OCI-LY7 (cell line): ENCODE data around the gene DNAI2. TPM values are rescaled to one million over a fixed set of nuclear protein-coding genes. Genes with fewer than 3 reads are reported as not detected.

ENCODE experiments used
- BruUV-seq: library from RNA; stranded (reverse); fragments of 400-500 nt; replicated peaks from 2 replicates; lab custom pipeline; 2021; lab: Mats Ljungman, UMichigan
- CTCF ChIA-PET: fragments of 300-600 bp; sonication (Branson Sonifier 250); formaldehyde crosslinking; loops from one replicate; lab custom pipeline; 2022; ENCODE audit warnings: antibody characterized with exemption; ENCODE audit not compliant: unreplicated experiment; lab: Charles Lee
- POLR2A ChIA-PET: fragments of 300-600 bp; sonication (Branson Sonifier 250); formaldehyde crosslinking; loops from one replicate; lab custom pipeline; 2022; ENCODE audit warnings: antibody characterized with exemption; lab: Charles Lee
- DNase-seq: peaks from one replicate; pipeline ENCODE4 v3.0.0-alpha.2; 2015; ENCODE audit warnings: low spot score
- H2AFZ ChIP-seq: fragments of 200-600 bp; sonication (generic), shearing (Covaris generic); 2 replicates; pipeline ENCODE4 v1.6.1; 2014; ENCODE audit warnings: mild to moderate bottlenecking, antibody characterized with exemption, low read length, moderate library complexity
- H3K27ac ChIP-seq: fragments of 200-600 bp; sonication (generic); 2 replicates; pipeline ENCODE4 v1.5.1; 2014; ENCODE audit warnings: mixed run types, low read depth, mild to moderate bottlenecking, moderate library complexity, low read length, inconsistent platforms; ENCODE audit not compliant: poor library complexity, severe bottlenecking
- H3K36me3 ChIP-seq: fragments of 200-600 bp; sonication (generic); 2 replicates; pipeline ENCODE4 v1.6.1; 2014; ENCODE audit warnings: mild to moderate bottlenecking, antibody characterized with exemption, low read length, moderate library complexity, mixed read lengths; ENCODE audit not compliant: insufficient read depth
- H3K4me1 ChIP-seq: fragments of 200-600 bp; sonication (generic); 2 replicates; pipeline ENCODE4 v1.5.1; 2014; ENCODE audit warnings: mild to moderate bottlenecking, low read length; ENCODE audit not compliant: insufficient read depth, poor library complexity, severe bottlenecking
- H3K4me2 ChIP-seq: fragments of 200-600 bp; sonication (generic); 2 replicates; pipeline ENCODE4 v1.6.1; 2014; ENCODE audit warnings: mild to moderate bottlenecking, low read length
- H3K4me3 ChIP-seq: fragments of 200-600 bp; sonication (generic); 2 replicates; pipeline ENCODE4 v1.5.1; 2014; ENCODE audit warnings: mild to moderate bottlenecking, low read depth, low read length; ENCODE audit not compliant: poor library complexity, severe bottlenecking
- H3K79me2 ChIP-seq: fragments of 200-600 bp; sonication (generic); 2 replicates; pipeline ENCODE4 v1.6.1; 2016; ENCODE audit warnings: low read depth, mild to moderate bottlenecking, low read length, moderate library complexity, mixed read lengths; ENCODE audit not compliant: insufficient read depth
- H3K9me2 ChIP-seq: fragments of 200-600 bp; sonication (generic); 2 replicates; pipeline ENCODE4 v1.6.1; 2016; ENCODE audit warnings: mild to moderate bottlenecking, low read length, mixed read lengths; ENCODE audit not compliant: insufficient read depth
- H3K9me3 ChIP-seq: fragments of 200-600 bp; sonication (generic); 2 replicates; pipeline ENCODE4 v1.6.1; 2014; ENCODE audit warnings: mild to moderate bottlenecking, mixed run types, low read length, mixed read lengths
- H4K20me1 ChIP-seq: fragments of 200-600 bp; sonication (generic); 2 replicates; pipeline ENCODE4 v1.6.1; 2014; ENCODE audit warnings: mild to moderate bottlenecking, antibody characterized with exemption, low read length, moderate library complexity, mixed read lengths; ENCODE audit not compliant: insufficient read depth
- CTCF ChIP-seq: fragments of 200-600 bp; sonication (generic); conservative IDR thresholded peaks from 2 replicates; pipeline ENCODE4 v1.5.1; 2014; ENCODE audit warnings: mild to moderate bottlenecking, antibody characterized with exemption, low read length, moderate library complexity, mixed read lengths
- EZH2phosphoT487 ChIP-seq: fragments of 200-600 bp; sonication (generic); IDR thresholded peaks from 2 replicates; pipeline ENCODE4 v1.6.1; 2018; ENCODE audit warnings: low read depth, borderline replicate concordance, mild to moderate bottlenecking, mixed run types, antibody characterized with exemption, low read length, moderate library complexity, mixed read lengths
- intact Hi-C: fragments of 100-400 bp; cut with micrococcal nuclease; formaldehyde crosslinking; loops from one replicate; pipeline ENCODE4 v1.10.0; 2022; ENCODE audit not compliant: unreplicated experiment
- total RNA-seq, 2 experiments: library from RNA; depleted of rRNA in 1 of 2; stranded (reverse); fragments of >200 nt in 1 of 2; shearing (Covaris generic) in 1 of 2; gene quantifications; 2 replicates each; pipeline ENCODE4 v1.2.3, GENCODE V29; 2014 to 2022

DNAI2 gene
- total RNA-seq, 2 experiments from 2014 or later = not detected

- no peaks in the 10 kb centered on the region for H4K20me1 ChIP-seq
- TF ChIP-seq CTCF = no peak
- H3K4me3 ChIP-seq = no peak within 1 kb of the TSS
- H3K4me1 ChIP-seq = no peaks in the 10 kb centered on the region
- H3K79me2 ChIP-seq = no peaks in the 10 kb centered on the region
- H3K27ac ChIP-seq = no peak within 1 kb of the TSS
- H3K9me2 ChIP-seq = no peaks in the 10 kb centered on the region
- BruUV-seq = no TSS peak
- H3K4me2 ChIP-seq = no peak within 1 kb of the TSS
- DNase-seq = no peak
- no peak within 1 kb of the TSS for H2AFZ ChIP-seq
- ChIA-PET CTCF (no interaction called here), POLR2A (no interaction called here)
- no peaks in the 10 kb centered on the region for H3K36me3 ChIP-seq
- no peaks in the 10 kb centered on the region for H3K9me3 ChIP-seq
- intact Hi-C loops = no loop called here
These were observed 51.8 kb downstream of the DNAI2 start, which contains the start of gene KIF19 for GRCh38 chr17:74325743-74326379. KIF19 (plus strand) TSS chr17:74326226; CDS start chr17:74326350, 124 bp downstream.

- no peak overlapping the region for H3K4me2 ChIP-seq
- no peaks in the 10 kb centered on the region for H3K9me2 ChIP-seq
- intact Hi-C loops = no loop called here
- no peak overlapping the region for H3K27ac ChIP-seq
- BruUV-seq = no TSS peak
- no peak overlapping the region for H3K4me3 ChIP-seq
- H3K9me3 ChIP-seq = no peaks in the 10 kb centered on the region
- ChIA-PET CTCF (no interaction called here), POLR2A (no interaction called here)
- H3K36me3 ChIP-seq = no peaks in the 10 kb centered on the region
- no peak for DNase-seq
- no peak overlapping the region for H2AFZ ChIP-seq
- H4K20me1 ChIP-seq = no peaks in the 10 kb centered on the region
- no peaks in the 10 kb centered on the region for H3K4me1 ChIP-seq
- TF ChIP-seq CTCF = no peak
- no peak for TF ChIP-seq EZH2phosphoT487
- no peaks in the 10 kb centered on the region for H3K79me2 ChIP-seq
These were observed 52.5 kb downstream of the DNAI2 start for GRCh38 chr17:74326506-74326905.

GRCh38 chr17:74328487-74328886 lies 54.5 kb downstream of the DNAI2 start:
- no peaks in the 10 kb centered on the region for H4K20me1 ChIP-seq
- no peak for DNase-seq
- no peak overlapping the region for H3K4me3 ChIP-seq
- POLR2A ChIA-PET = no interaction called here
- H3K4me2 ChIP-seq = no peak overlapping the region
- no TSS peak for BruUV-seq
- H3K27ac ChIP-seq = no peak overlapping the region
- no peaks in the 10 kb centered on the region for H3K36me3 ChIP-seq
- H3K9me3 ChIP-seq = no peaks in the 10 kb centered on the region
- H2AFZ ChIP-seq = no peak overlapping the region
- intact Hi-C loops = no loop called here
- H3K9me2 ChIP-seq = no peaks in the 10 kb centered on the region
- TF ChIP-seq EZH2phosphoT487 (no peak), CTCF (no peak)
- CTCF ChIA-PET = no interaction called here
- H3K79me2 ChIP-seq = no peaks in the 10 kb centered on the region
- H3K4me1 ChIP-seq = peaks cover 13% of the 10 kb centered on the region
